ENCODE results near the gene FOSL1.

DNA sequence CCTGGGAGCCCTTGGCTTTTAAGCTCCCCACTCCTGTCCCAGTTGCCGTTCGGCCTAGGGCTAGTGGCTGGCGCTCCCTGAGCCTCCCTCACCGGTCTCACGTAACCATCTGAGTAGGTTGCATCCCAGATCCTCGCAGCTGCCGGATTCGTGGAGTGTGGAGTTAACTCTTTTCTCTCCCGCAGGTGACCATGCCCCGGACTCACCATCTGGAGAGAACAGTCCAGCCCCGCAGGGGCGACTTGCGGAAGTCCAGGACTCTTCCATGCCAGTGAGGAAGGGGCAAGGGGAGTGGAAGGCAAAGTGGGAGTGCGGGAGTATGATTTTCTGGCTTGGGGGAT is 39.1 kb downstream of the FOSL1 start:
- TF ChIP-seq, protein P1, sequence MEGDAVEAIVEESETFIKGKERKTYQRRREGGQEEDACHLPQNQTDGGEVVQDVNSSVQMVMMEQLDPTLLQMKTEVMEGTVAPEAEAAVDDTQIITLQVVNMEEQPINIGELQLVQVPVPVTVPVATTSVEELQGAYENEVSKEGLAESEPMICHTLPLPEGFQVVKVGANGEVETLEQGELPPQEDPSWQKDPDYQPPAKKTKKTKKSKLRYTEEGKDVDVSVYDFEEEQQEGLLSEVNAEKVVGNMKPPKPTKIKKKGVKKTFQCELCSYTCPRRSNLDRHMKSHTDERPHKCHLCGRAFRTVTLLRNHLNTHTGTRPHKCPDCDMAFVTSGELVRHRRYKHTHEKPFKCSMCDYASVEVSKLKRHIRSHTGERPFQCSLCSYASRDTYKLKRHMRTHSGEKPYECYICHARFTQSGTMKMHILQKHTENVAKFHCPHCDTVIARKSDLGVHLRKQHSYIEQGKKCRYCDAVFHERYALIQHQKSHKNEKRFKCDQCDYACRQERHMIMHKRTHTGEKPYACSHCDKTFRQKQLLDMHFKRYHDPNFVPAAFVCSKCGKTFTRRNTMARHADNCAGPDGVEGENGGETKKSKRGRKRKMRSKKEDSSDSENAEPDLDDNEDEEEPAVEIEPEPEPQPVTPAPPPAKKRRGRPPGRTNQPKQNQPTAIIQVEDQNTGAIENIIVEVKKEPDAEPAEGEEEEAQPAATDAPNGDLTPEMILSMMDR (IDR thresholded peaks at IDR 0.05) = no peak
- no peak for TF ChIP-seq POLR2A (IDR thresholded peaks at IDR 0.05)
